K562 (cell line): Measurements from ENCODE around the gene TMPO. TPM values are rescaled to one million over a fixed set of nuclear protein-coding genes. Genes with fewer than 3 reads are reported as not detected.

Source experiments
- BRF1 ChIP-seq: IDR thresholded peaks from 3 replicates; pipeline ENCODE4 v1.6.1; 2011; ENCODE audit warnings: borderline replicate concordance, mild to moderate bottlenecking; ENCODE audit not compliant: insufficient read length; ENCODE audit errors: extremely low read depth
- C11orf30 ChIP-seq: fragments of 450-650 bp; IDR thresholded peaks from 2 replicates; pipeline ENCODE4 v1.6.1; 2016; ENCODE audit warnings: low read depth, mild to moderate bottlenecking
- CHD2 ChIP-seq: IDR thresholded peaks from 2 replicates; pipeline ENCODE4 v1.6.1; 2011; ENCODE audit warnings: low read depth, low read length
- DIDO1 ChIP-seq: fragments of 450-650 bp; IDR thresholded peaks from 2 replicates; pipeline ENCODE4 v1.6.1; 2016; ENCODE audit warnings: low read depth, missing biosample characterization, missing genetic modification characterization
- ESRRB ChIP-seq: fragments of 250-450 bp; sonication (Bioruptor Pico); IDR thresholded peaks from 2 replicates; pipeline ENCODE4 v1.5.0; 2020; ENCODE audit warnings: mild to moderate bottlenecking, moderate library complexity, borderline replicate concordance
- GTF2F1 ChIP-seq: IDR thresholded peaks from 2 replicates; pipeline ENCODE4 v1.6.1; 2011; ENCODE audit warnings: low read depth, low read length, improper control_type of control experiment
- HDGF ChIP-seq: fragments of 450-650 bp; IDR thresholded peaks from 2 replicates; pipeline ENCODE4 v1.6.1; 2016
- NEUROD1 ChIP-seq: fragments of 150-350 bp; IDR thresholded peaks from 2 replicates; pipeline ENCODE4 v1.6.1; 2014; ENCODE audit warnings: borderline replicate concordance, low read length, low read depth; ENCODE audit not compliant: partially characterized antibody
- NFRKB ChIP-seq: fragments of 450-650 bp; IDR thresholded peaks from 2 replicates; pipeline ENCODE4 v1.6.1; 2016; ENCODE audit warnings: low read depth
- NRF1 ChIP-seq, 2 experiments: fragments of 450-650 bp; IDR thresholded peaks in 1 of 2; conservative IDR thresholded peaks in 1 of 2; 2 replicates each; pipeline ENCODE4 v1.6.1; 2014; ENCODE audit warnings: mild to moderate bottlenecking in 2 of 2
- PCBP2 ChIP-seq: fragments of 200-400 bp; formaldehyde crosslinking; IDR thresholded peaks from 2 replicates; pipeline ENCODE4 v1.6.1; 2018; ENCODE audit warnings: low read length, low read depth, mild to moderate bottlenecking, moderate library complexity; ENCODE audit not compliant: poor library complexity, severe bottlenecking
- POLR2B ChIP-seq: fragments of 450-650 bp; IDR thresholded peaks from 2 replicates; pipeline ENCODE4 v1.6.1; 2018; ENCODE audit warnings: low read depth; ENCODE audit not compliant: partially characterized antibody
- POLR2H ChIP-seq: IDR thresholded peaks from 2 replicates; pipeline ENCODE4 v1.6.1; 2016; ENCODE audit warnings: missing genetic modification characterization, low read depth, mild to moderate bottlenecking, control low read depth, missing compliant biosample characterization, moderate library complexity
- RAD51 ChIP-seq: fragments of 450-650 bp; IDR thresholded peaks from 2 replicates; pipeline ENCODE4 v1.7.1; 2016; ENCODE audit warnings: low read depth, mild to moderate bottlenecking, borderline replicate concordance
- SP1 ChIP-seq: sonication (generic); formaldehyde crosslinking; IDR thresholded peaks from 2 replicates; pipeline ENCODE4 v1.8.1; 2022; ENCODE audit warnings: mild to moderate bottlenecking, missing genetic modification reagents
- TBP ChIP-seq: optimal IDR thresholded peaks from 2 replicates; pipeline ENCODE3; 2011; ENCODE audit warnings: low read depth, low read length, improper control_type of control experiment
- ZNF707 ChIP-seq: fragments of 250-450 bp; sonication (Bioruptor Pico); conservative IDR thresholded peaks from 2 replicates; pipeline ENCODE4 v1.8.0; 2022; ENCODE audit warnings: inconsistent platforms, mild to moderate bottlenecking, moderate library complexity
- ZNF778 ChIP-seq: fragments of 450-650 bp; formaldehyde crosslinking; IDR thresholded peaks from 2 replicates; pipeline ENCODE4 v1.4.0; 2020; ENCODE audit warnings: mild to moderate bottlenecking, moderate library complexity
- polyA plus RNA-seq, 8 experiments: library from polyadenylated mRNA; depleted of rRNA in 4 of 8; stranded (reverse) in 5 of 8; unstranded in 3 of 8; fragments of >200 nt; fragmentation: Nextera tagmentation in 2 of 8; fragmentation: Illumina TruSeq in 1 of 8; extraction: Ambion mirVana in 2 of 8; extraction: Trizol in 1 of 8; gene quantifications; 2 replicates each; pipeline versions ENCODE4 v1.2.1 to v1.2.3, GENCODE V29; 2011 to 2014; ENCODE audit warnings: inconsistent platforms in 1 of 8, missing spikeins in 1 of 8
- total RNA-seq, 7 experiments: library from RNA; depleted of rRNA in 6 of 7; stranded (reverse); fragments of >200 nt in 6 of 7; fragmentation: Illumina TruSeq in 2 of 7; extraction: Trizol in 2 of 7; gene quantifications; 2 replicates each; pipeline versions ENCODE4 v1.2.1 to v1.2.3, GENCODE V29; 2011 to 2021; ENCODE audit warnings: low replicate concordance in 1 of 7
- TF ChIP-seq, protein P1 (sequence below): fragments of 450-650 bp; formaldehyde crosslinking; IDR thresholded peaks from 2 replicates; pipeline ENCODE4 v1.4.0; 2022; ENCODE audit warnings: missing genetic modification characterization
- TF ChIP-seq, protein P2 (sequence below): sonication (generic); formaldehyde crosslinking; IDR thresholded peaks from 2 replicates; pipeline ENCODE4 v1.8.0; 2022; ENCODE audit warnings: missing genetic modification reagents, mild to moderate bottlenecking, borderline replicate concordance
- TF ChIP-seq, protein P3 (sequence below): fragments of 450-650 bp; IDR thresholded peaks from 2 replicates; pipeline ENCODE4 v1.6.1; 2018; ENCODE audit not compliant: partially characterized antibody

Gene TMPO
- total and polyA plus RNA-seq, 9 of the 15 experiments (the other 6 are each of a cell fraction or from before 2014, with no cell fraction given) = 62.1 to 263 (median 182) TPM

DNA sequence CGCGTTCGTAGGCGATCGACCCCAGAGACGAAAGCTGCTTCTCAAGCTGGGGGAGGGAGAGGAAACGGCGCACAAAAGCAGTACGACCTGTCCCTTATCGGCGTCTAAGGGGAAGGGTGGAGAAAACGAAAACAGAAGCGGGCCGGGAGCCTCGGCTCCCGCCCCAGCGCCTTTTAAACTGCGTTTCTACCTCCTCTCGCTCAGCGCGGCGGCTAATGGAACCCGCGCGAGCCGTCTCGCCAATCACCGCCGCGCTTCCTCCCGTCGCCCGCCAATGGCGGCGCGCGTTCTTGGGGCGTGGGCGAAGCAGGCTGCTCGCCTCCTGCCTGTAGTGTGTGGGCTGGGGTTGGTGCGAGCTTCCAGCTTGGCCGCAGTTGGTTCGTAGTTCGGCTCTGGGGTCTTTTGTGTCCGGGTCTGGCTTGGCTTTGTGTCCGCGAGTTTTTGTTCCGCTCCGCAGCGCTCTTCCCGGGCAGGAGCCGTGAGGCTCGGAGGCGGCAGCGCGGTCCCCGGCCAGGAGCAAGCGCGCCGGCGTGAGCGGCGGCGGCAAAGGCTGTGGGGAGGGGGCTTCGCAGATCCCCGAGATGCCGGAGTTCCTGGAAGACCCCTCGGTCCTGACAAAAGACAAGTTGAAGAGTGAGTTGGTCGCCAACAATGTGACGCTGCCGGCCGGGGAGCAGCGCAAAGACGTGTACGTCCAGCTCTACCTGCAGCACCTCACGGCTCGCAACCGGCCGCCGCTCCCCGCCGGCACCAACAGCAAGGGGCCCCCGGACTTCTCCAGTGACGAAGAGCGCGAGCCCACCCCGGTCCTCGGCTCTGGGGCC, at the start of gene TMPO (continued):
- TF ChIP-seq PCBP2 (no peak), ESRRB (no peak), DIDO1 (tag) (0 out of 2 replicates have a peak, but pooled peaks have one; percentile 70), RAD51 (no peak), C11orf30 (peak; percentile 41), ZNF778 (CRISPR knock-in tag) (no peak), BRF1 (no peak), NRF1 (conservative IDR thresholded peaks at IDR 0.05 in 1 of 2, IDR thresholded peaks at IDR 0.05 in 1 of 2) (peak; percentile 38 to 52), CHD2 (peak; percentile 85), POLR2B (peak; percentile 89), NEUROD1 (peak; percentile 90), GTF2F1 (peak; percentile 51; the same call in 1 of the 2 replicates), ZNF707 (no peak), TBP (peak; percentile 88), HDGF (no peak), SP1 (CRISPR knock-in tag) (peak; percentile 44), NFRKB (peak; percentile 93), POLR2H (tag) (peak; percentile 91)
- TF ChIP-seq, protein P1, sequence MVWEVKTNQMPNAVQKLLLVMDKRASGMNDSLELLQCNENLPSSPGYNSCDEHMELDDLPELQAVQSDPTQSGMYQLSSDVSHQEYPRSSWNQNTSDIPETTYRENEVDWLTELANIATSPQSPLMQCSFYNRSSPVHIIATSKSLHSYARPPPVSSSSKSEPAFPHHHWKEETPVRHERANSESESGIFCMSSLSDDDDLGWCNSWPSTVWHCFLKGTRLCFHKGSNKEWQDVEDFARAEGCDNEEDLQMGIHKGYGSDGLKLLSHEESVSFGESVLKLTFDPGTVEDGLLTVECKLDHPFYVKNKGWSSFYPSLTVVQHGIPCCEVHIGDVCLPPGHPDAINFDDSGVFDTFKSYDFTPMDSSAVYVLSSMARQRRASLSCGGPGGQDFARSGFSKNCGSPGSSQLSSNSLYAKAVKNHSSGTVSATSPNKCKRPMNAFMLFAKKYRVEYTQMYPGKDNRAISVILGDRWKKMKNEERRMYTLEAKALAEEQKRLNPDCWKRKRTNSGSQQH (CRISPR knock-in tag) = 0 out of 2 replicates have a peak, but pooled peaks have one; percentile 49
- TF ChIP-seq, protein P2, sequence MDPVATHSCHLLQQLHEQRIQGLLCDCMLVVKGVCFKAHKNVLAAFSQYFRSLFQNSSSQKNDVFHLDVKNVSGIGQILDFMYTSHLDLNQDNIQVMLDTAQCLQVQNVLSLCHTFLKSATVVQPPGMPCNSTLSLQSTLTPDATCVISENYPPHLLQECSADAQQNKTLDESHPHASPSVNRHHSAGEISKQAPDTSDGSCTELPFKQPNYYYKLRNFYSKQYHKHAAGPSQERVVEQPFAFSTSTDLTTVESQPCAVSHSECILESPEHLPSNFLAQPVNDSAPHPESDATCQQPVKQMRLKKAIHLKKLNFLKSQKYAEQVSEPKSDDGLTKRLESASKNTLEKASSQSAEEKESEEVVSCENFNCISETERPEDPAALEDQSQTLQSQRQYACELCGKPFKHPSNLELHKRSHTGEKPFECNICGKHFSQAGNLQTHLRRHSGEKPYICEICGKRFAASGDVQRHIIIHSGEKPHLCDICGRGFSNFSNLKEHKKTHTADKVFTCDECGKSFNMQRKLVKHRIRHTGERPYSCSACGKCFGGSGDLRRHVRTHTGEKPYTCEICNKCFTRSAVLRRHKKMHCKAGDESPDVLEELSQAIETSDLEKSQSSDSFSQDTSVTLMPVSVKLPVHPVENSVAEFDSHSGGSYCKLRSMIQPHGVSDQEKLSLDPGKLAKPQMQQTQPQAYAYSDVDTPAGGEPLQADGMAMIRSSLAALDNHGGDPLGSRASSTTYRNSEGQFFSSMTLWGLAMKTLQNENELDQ = 0 out of 2 replicates have a peak, but pooled peaks have one; percentile 59
- TF ChIP-seq, protein P3, sequence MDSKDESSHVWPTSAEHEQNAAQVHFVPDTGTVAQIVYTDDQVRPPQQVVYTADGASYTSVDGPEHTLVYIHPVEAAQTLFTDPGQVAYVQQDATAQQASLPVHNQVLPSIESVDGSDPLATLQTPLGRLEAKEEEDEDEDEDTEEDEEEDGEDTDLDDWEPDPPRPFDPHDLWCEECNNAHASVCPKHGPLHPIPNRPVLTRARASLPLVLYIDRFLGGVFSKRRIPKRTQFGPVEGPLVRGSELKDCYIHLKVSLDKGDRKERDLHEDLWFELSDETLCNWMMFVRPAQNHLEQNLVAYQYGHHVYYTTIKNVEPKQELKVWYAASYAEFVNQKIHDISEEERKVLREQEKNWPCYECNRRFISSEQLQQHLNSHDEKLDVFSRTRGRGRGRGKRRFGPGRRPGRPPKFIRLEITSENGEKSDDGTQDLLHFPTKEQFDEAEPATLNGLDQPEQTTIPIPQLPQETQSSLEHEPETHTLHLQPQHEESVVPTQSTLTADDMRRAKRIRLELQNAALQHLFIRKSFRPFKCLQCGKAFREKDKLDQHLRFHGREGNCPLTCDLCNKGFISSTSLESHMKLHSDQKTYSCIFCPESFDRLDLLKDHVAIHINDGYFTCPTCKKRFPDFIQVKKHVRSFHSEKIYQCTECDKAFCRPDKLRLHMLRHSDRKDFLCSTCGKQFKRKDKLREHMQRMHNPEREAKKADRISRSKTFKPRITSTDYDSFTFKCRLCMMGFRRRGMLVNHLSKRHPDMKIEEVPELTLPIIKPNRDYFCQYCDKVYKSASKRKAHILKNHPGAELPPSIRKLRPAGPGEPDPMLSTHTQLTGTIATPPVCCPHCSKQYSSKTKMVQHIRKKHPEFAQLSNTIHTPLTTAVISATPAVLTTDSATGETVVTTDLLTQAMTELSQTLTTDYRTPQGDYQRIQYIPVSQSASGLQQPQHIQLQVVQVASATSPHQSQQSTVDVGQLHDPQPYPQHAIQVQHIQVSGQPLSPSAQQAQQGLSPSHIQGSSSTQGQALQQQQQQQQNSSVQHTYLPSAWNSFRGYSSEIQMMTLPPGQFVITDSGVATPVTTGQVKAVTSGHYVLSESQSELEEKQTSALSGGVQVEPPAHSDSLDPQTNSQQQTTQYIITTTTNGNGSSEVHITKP = peak; percentile 58
